Coronary artery (tissue), 2 donors: ENCODE measurements around the gene SETD3.

Source experiments
- DNase-seq: peaks from one replicate; pipeline ENCODE4 v3.0.0-alpha.2; 2017; ENCODE audit warnings: low spot score
- H3K27ac ChIP-seq, 2 donors: fragments of 200-600 bp; sonication (generic); one replicate each; pipeline ENCODE4 v1.5.1; 2016 to 2019
- H3K4me3 ChIP-seq: fragments of 200-600 bp; sonication (generic); 2 replicates; pipeline ENCODE4 v1.5.1; 2016; ENCODE audit warnings: mild to moderate bottlenecking, moderate library complexity
- TF ChIP-seq, protein P1 (sequence below): fragments of 200-600 bp; sonication (generic); IDR thresholded peaks from one replicate; pipeline ENCODE4 v1.5.1; 2019; ENCODE audit warnings: antibody characterized with exemption

SETD3 gene

DNA sequence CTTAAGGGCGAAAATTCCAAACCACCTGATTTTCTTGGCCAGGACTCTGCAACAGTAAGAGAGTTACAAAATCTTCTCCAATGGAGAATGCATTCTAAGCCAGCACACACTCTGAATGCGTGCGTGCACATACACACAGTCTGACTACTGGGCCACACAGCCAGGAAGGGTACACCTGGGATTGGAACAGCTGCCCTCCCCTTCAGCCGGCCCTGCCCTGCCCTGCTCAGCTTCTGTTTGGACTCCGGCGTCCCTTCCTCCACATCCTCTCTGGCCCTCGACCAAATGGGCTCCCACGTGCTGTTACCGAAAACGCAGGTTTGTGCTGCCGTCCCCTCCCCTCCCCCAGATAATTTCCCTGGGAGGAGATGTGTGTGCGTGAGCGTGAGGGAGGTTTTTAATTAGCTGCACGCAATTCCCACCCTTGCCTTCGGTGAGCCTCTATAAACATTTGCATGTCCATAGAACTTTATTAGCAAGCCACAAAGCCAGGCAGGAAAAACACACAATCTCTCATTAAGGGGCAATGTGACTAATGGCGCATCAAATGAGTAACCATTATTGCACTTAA lies 43.5 kb upstream of the SETD3 start:
- TF ChIP-seq, protein P1, sequence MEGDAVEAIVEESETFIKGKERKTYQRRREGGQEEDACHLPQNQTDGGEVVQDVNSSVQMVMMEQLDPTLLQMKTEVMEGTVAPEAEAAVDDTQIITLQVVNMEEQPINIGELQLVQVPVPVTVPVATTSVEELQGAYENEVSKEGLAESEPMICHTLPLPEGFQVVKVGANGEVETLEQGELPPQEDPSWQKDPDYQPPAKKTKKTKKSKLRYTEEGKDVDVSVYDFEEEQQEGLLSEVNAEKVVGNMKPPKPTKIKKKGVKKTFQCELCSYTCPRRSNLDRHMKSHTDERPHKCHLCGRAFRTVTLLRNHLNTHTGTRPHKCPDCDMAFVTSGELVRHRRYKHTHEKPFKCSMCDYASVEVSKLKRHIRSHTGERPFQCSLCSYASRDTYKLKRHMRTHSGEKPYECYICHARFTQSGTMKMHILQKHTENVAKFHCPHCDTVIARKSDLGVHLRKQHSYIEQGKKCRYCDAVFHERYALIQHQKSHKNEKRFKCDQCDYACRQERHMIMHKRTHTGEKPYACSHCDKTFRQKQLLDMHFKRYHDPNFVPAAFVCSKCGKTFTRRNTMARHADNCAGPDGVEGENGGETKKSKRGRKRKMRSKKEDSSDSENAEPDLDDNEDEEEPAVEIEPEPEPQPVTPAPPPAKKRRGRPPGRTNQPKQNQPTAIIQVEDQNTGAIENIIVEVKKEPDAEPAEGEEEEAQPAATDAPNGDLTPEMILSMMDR = no peak
- Histone ChIP-seq H3K27ac (no peak overlapping the region), H3K4me3 (no peak overlapping the region)
- no peak for DNase-seq

DNA sequence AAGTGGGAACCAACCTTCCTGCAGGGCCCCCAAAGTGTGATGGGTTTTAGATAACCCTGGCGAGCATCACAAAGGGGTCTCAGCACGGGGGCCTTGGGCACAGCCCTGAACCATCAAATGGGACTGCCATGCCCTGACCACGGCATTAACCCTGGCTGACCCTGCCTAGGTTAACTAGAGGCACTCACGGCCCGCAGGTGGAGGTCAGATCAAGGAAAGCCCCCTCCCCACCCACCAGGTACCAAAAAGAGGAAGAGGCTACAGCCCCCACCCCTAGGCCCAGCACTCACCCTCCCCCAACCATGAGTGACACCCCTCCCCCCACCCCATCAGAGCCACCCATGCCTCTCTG lies 43.0 kb upstream of the SETD3 start:
- TF ChIP-seq, protein P1 = no peak
- Histone ChIP-seq H3K27ac (no peak overlapping the region), H3K4me3 (no peak overlapping the region)
- no peak for DNase-seq

DNA sequence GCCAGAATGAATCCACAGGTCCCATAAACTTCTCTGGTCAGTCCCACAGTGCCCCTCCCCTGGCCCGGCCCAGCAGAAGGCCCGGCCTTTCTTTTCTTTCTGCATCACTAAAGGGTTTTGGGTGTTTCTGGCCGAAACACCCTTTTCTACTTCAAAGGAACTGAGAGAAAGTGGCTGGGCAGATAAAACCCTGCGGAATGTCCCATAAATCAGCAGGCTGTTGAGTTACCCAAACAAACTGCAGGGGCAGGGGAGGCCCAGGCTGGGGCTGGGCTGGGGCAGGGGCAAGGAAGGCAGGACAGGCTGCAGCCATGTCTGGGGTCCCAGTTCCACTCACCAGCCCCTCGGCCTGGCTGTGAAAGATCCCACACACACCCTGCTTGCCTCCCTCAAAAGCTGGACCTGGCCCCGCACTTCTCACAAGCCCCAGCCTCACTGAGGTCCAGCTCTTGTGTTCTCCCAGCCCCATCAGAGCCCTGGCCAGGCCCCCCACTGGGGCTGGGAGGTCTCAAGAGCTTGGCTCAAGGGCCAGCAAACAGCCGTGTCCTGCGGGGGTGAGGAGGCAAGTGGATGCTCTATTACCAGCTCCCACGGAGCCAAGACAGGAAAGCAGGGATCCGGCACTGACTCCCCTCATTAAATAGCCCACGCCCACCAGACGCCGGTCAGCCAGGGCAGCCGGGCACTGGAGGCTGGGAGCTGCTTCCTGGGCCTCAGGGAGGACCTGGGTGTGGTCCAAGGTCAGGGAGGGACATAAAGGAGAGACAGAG lies 42.5 kb upstream of the SETD3 start:
- TF ChIP-seq, protein P1 = no peak
- DNase-seq = no peak
- Histone ChIP-seq H3K27ac (no peak overlapping the region), H3K4me3 (no peak overlapping the region)

DNA sequence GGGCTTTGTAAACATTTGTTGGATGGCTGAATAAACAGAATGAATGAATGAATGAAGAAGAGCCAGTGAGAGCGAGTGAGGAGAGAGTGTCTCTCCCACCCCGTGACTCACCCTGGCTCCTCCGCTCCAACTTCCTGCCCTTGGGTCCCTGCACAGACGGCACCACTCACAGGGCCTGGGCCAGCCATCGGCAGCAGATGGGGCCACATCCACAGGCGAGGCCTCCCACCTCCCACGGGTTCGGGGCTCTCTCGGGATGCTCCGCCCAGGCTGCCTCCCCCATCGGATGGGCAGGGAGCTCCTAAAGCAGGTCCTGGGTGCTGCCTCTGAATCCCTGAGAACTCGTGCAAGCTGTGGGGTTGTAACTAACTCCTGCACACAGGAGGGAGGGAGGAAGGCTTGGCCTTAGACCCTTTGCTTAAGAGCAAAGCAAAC lies 41.8 kb upstream of the SETD3 start:
- no peak overlapping the region for H3K4me3 ChIP-seq
- no peak overlapping the region for H3K27ac ChIP-seq
- TF ChIP-seq, protein P1 = no peak
- no peak for DNase-seq

DNA sequence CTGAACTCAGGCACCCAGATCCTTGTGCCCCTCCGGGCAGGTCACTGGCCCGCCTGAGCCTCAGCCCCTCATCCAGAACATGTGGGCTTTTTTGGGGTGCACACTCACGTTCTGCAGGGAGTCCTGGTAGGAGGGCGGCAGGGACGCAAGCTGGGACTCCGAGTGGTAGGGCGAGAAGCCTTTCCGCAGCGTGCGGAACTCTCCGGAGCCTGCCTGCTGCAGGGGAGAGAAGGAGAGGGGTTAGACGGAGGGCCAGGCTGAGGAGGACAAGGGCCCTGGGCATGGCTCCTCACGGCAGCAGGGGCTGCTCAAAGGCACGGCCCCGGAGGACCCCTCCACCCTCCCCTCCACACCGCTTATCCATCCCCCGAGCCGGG lies 41.4 kb upstream of the SETD3 start:
- Histone ChIP-seq H3K27ac (no peak overlapping the region), H3K4me3 (no peak overlapping the region)
- no peak for DNase-seq
- TF ChIP-seq, protein P1 = no peak

DNA sequence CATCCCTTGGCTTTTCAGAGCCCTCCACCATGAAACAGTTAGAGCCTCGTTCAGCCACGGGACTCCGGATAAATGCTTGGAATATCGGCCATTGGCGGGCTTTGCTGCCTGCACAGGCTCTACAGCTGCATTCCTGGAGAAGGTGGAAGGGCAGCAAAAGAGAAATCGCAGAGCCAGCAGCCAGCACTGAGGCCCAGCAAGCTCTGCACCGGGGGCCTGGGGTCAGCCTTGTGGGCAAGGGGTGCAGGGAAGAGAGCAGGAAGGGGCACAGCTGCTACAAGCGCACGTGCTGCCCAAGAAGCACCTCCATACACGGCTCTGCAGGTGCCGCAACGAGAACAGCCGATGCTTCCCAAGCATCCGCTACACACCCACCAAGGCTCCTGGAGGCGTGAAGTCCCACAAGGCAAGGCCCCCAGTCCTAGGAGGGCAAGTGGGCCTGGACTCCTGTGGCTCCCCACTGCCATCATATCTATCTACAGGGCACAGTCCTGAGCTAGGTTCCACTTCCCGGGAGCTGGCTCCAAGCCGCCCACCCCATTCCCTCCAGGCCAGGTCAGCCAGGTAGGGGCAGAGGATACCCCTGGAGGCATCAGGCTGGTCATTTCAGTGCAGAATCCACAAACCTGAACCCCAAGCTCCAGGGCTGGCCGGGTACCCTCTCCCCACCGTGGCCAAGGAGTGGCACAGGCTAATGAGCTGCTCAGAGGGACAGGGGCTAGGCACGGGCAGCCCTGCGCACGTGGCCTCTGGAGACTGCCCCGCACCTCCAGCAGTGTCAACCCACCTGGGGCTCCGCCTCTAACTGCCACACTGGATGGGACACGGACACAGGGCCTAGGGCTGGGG lies 40.7 kb upstream of the SETD3 start:
- no peak for DNase-seq
- TF ChIP-seq, protein P1 = no peak
- H3K27ac ChIP-seq = no peak overlapping the region
- H3K4me3 ChIP-seq = no peak overlapping the region
